Measurements from ENCODE around the gene NETO2. TPM values are rescaled to one million over a fixed set of nuclear protein-coding genes. Genes with fewer than 3 reads are reported as not detected.
A peak's percentile ranks its signal among the peaks of the same experiment; 100 is the strongest.

NETO2 gene
- total and polyA plus RNA-seq, 2 of the 13 experiments (the other 11 are each of a cell fraction or from before 2014, with no cell fraction given): 8.2 to 13.5 TPM

- TF ChIP-seq ZNF367 (CRISPR knock-in tag; IDR thresholded peaks at IDR 0.05; ENCODE audit: borderline replicate concordance) (no peak), RBM22 (optimal IDR thresholded peaks at IDR 0.05; ENCODE audit: low read length) (no peak), ZNF782 (CRISPR knock-in tag; IDR thresholded peaks at IDR 0.05; ENCODE audit: borderline replicate concordance) (0 out of 2 replicates have a peak, but pooled peaks have one; percentile 36), GLI4 (CRISPR knock-in tag; IDR thresholded peaks at IDR 0.05; ENCODE audit: borderline replicate concordance) (no peak), NR0B2 (CRISPR knock-in tag; IDR thresholded peaks at IDR 0.05) (0 out of 2 replicates have a peak, but pooled peaks have one; percentile 13), CSRNP2 (CRISPR knock-in tag; conservative IDR thresholded peaks at IDR 0.05; ENCODE audit: low read depth) (no peak), ZBTB26 (CRISPR knock-in tag; IDR thresholded peaks at IDR 0.05; ENCODE audit: borderline replicate concordance) (no peak), HINFP (CRISPR knock-in tag; IDR thresholded peaks at IDR 0.05; ENCODE audit: low read depth) (no peak), ELF3 (CRISPR knock-in tag; IDR thresholded peaks at IDR 0.05) (no peak), KDM2A (CRISPR knock-in tag; IDR thresholded peaks at IDR 0.05; ENCODE audit: borderline replicate concordance, low read depth) (peak; percentile 60), KDM1A (CRISPR knock-in tag; IDR thresholded peaks at IDR 0.05) (no peak), ZBTB25 (CRISPR knock-in tag; IDR thresholded peaks at IDR 0.05) (no peak), TRAFD1 (CRISPR knock-in tag; IDR thresholded peaks at IDR 0.05; ENCODE audit: borderline replicate concordance) (no peak), ZNF597 (CRISPR knock-in tag; IDR thresholded peaks at IDR 0.05) (no peak), TRIM22 (IDR thresholded peaks at IDR 0.05) (no peak), ZNF12 (CRISPR knock-in tag; IDR thresholded peaks at IDR 0.05) (no peak)
Observed at GRCh38 chr16:47142821-47143676, 696 bp downstream of the NETO2 start (continued).

Data from HepG2 (cell line).